ENCODE results near the gene FBXL2.

FBXL2 gene

DNA sequence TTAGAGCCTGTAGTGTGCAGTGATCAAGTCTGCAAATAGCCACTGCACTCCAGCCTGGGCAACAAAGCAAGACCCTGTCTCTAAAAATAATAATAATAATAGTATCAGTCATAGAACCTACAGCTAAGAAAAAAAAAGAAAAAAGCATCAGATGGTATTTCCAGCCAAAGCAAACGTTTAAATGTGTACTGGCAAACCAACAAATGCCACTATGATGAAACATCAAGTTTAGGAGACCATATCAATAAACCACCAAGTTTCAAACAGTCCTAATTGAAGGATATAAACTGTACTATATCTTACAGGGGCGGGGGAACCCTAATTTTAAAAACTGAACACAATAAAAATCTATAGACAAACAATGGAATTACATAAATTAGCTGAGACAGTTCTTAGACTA lies 156.6 kb downstream of the FBXL2 start:
- TF ChIP-seq, protein P1, sequence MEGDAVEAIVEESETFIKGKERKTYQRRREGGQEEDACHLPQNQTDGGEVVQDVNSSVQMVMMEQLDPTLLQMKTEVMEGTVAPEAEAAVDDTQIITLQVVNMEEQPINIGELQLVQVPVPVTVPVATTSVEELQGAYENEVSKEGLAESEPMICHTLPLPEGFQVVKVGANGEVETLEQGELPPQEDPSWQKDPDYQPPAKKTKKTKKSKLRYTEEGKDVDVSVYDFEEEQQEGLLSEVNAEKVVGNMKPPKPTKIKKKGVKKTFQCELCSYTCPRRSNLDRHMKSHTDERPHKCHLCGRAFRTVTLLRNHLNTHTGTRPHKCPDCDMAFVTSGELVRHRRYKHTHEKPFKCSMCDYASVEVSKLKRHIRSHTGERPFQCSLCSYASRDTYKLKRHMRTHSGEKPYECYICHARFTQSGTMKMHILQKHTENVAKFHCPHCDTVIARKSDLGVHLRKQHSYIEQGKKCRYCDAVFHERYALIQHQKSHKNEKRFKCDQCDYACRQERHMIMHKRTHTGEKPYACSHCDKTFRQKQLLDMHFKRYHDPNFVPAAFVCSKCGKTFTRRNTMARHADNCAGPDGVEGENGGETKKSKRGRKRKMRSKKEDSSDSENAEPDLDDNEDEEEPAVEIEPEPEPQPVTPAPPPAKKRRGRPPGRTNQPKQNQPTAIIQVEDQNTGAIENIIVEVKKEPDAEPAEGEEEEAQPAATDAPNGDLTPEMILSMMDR (IDR thresholded peaks at IDR 0.05; ENCODE audit: low read depth, low read length, missing control alignments): no peak
- in situ Hi-C loops (cut with HindIII; ENCODE audit: low pct_ligation_motif_present, low sequenced_read_pairs): no loop called here
- H3K27me3 ChIP-seq (replicated peaks): no peaks in the 10 kb centered on the region
- H3K4me3 ChIP-seq (ENCODE audit: low read depth, low read length): no peak overlapping the region
- no peak for DNase-seq
- no peak overlapping the region for H3K27ac ChIP-seq
- no peaks in the 10 kb centered on the region for H3K36me3 ChIP-seq (replicated peaks)
